Dermis microvascular lymphatic vessel endothelial cell (primary cell): ENCODE results near the gene PSKH1. TPM values are rescaled to one million over a fixed set of nuclear protein-coding genes. Genes with fewer than 3 reads are reported as not detected.
"Not testable (repeated sequence)": the region's sequence is repeated elsewhere in the genome, so short reads cannot be mapped to it uniquely, and the experiment has no call there.

ENCODE experiments used
- DNase-seq, 2 donors: peaks; one replicate each; pipeline versions ENCODE4 v3.0.0 to v3.0.0-alpha.2; 2010; ENCODE audit warnings: low read depth in 2 of 2
- total RNA-seq: library from RNA; depleted of rRNA; stranded (reverse); fragments of >200 nt; gene quantifications from 2 replicates; pipeline ENCODE4 v1.2.1, GENCODE V29; 2014

The PSKH1 gene
- total RNA-seq = 8.7 and 17.6 TPM in 2 replicates

- DNase-seq = peak; percentile 83 to 97
Measured at GRCh38 chr16:67892899-67893742, at the start of gene PSKH1. PSKH1 (plus strand) TSS chr16:67893254; CDS start chr16:67908750, 15,496 bp downstream.

DNA sequence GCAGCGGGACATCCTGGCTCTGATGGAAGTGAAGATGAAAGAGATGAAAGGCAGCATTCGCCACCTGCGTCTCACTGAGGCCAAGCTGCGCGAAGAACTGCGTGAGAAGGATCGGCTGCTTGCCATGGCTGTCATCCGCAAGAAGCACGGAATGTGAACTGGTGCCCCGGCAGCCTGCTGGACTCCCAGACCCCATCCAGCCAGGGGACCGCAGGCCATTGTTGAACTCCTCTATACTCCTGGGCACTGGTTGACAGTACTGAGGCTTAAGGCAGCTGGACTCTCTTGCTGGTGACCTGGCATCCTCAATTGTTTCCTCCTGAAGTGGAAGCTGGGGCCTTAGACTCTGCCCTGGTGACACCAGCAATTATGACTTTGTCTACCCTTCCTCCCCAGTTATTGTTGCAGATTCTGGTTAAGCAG is 49.7 kb upstream of the PSKH1 start:
- no peak for DNase-seq

- no peak for DNase-seq
Measured at GRCh38 chr16:67844497-67844896, 48.6 kb upstream of the PSKH1 start.

- DNase-seq = no peak
Measured at GRCh38 chr16:67845291-67846062, 47.6 kb upstream of the PSKH1 start.

DNA sequence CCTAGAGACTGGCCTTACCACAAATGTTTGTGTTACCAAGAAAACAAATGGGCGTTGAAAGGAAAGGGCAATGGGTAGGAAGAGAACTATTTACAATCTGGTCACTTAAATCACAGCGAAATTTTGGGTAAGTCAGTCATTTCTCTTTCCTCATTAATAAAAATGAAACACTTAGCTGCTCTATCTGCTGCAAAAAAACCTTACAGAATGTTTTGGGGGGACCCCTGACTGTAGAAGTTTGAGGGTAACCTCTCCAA is 47.1 kb upstream of the PSKH1 start:
- no peak for DNase-seq

DNA sequence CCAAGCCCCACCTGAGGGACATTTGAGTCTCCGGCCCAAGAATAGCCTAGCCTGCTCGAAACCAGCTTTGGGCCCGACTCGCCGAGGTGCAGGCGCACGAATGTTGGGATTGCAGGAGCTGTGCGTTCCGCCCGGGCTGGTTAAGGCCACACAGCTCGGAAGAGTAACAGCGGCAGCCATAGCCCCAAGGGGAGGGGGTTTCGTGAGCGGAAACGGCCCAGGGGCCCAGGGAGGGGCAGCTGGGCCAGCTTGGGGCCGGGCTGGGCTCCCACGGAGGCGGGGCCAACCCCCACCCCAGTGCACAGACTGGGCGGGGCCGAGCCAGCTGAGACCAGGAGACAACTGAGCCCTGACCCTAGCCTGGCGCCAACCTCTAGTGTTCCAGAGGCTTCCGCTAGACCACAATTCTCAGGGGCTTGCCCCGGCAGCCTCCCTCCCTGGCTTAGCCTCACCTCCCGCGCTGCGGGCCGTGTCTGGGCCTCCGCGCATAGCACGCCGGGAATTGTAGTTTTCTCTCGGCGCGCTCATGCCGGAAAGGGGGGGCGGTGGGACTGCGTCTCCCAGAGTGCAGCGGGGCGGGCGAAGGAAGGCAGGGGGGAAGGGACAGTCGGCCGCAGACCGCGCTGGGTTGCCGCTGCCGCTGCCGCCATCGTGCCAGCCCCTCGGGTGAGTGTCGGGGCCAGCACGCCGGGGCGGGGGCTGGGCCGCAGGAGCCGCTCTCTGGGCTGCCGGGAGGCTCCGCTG is 46.6 kb upstream of the PSKH1 start, which contains the start of gene NUTF2:
Gene NUTF2, plus strand, starts transcription at position 614 of the 744 bp plus-strand sequence. CDS start 18,198 bp downstream, outside the sequence.
- peak; percentile 83 to 91 for DNase-seq

DNA sequence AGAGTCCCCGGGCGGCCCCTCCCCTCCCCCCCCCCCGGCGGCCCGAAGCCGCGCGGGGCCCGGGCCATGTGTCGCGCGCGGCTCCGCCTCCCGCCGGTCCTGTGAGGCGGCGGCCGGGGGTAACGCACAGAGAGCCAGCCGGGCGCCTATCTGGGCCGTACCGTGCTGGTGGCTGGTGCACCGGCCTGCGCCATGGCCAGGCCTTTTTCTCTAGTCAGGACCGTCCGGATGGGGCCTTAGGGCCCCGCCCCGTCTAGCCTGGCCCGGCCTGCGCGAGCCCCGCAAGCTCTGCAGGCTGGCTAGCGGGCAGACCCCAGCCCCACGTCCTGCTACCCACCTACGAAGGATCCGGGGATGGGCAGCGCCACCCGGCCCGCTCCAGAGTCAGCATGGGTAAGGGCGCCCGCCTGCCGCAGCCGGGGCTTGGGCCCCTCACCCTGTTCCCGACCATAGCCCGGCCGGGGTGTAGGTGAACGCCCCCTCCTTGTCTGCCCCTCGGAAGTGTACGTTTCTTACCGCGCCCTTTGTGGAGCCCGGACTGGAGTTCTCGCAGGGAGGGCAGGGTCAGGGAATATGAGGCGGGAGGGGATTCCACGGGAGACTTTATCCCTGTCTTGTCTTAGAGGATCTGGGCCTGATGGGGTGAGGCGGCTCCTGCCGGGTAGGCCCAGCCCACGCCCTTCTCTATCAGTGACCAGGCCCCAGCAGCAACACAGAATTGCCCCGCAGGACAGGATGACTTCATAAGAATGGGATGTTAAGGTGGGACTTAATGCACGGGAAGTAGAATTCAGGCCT is 45.8 kb upstream of the PSKH1 start, which contains the start of gene CENPT:
Gene CENPT, minus strand, starts transcription at position 630 of the 798 bp plus-strand sequence. CDS start 13,834 bp downstream, outside the sequence.
- peak in 1 of 2 donors; percentile 73 for DNase-seq

DNA sequence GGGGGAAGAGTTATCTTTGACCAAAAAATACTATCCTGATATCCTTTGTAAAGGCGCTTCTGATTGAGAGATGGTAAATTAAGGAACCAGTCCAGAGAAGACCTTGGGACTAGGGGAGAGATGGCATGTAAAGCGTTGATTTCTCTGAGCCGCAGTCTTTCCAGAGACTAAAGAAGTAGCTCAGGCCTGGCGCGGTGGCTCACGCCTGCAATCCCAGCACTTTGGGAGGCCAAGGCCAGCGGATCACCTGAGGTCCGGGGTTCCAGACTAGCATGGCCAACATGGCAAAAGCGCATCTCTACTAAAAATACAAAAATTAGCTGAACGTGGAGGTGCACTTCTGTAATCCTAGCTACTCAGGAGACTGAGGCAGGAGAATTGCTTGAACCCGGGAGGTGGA is 44.9 kb upstream of the PSKH1 start:
- no peak for DNase-seq

GRCh38 chr16:67853670-67854069 is 39.4 kb upstream of the PSKH1 start:
- DNase-seq = no peak

DNA sequence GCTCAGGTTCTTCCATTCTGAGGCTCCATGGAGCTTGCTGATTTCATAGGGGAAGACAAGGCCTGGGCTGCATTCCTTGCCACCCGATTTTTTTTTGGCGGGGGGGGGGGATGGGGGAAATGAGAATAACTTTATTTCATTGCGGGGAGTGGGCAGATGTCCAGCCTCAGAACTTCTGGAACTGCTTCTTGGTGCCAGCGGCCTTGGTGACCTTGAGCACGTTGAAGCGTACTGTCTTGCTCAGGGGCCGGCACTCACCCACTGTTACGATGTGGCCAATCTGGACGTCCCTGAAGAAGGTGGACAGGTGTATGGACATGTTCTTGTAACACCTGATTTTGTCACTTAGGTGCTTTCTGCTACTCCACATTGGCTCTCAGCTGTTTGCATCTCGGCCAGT is 37.3 kb upstream of the PSKH1 start:
- DNase-seq = no peak

- DNase-seq = no peak
Measured at GRCh38 chr16:67856927-67857546, 36.0 kb upstream of the PSKH1 start.

- peak; percentile 85 to 95 for DNase-seq
Measured at GRCh38 chr16:67857547-67858233, 35.4 kb upstream of the PSKH1 start.

DNA sequence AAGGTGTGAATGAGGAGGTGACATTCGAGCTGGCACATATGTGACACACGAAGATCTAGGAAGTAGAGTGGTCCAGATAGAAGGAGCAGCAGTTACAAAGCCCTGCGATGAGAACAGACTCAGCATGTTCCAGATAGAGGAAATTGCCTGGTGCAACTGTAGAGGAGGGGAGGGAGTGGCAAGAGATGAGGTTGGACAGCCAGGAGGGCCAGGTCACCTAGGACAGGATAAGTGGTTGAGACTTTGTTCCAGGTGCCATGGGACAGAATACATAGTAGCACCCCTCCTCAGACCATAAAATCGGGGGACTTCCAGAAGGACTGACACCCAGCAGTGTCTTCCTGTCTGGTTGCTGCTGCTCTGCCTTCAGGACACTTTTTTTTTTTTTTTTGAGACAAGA is 34.6 kb upstream of the PSKH1 start:
- no peak for DNase-seq

- no peak for DNase-seq
Measured at GRCh38 chr16:67860589-67861398, 32.3 kb upstream of the PSKH1 start.

GRCh38 chr16:67861877-67862276 is 31.2 kb upstream of the PSKH1 start:
- no peak for DNase-seq

GRCh38 chr16:67862623-67863583 is 30.2 kb upstream of the PSKH1 start:
- peak in 1 of 2 donors; percentile 49 for DNase-seq

GRCh38 chr16:67864044-67864443 is 29.0 kb upstream of the PSKH1 start:
- DNase-seq = not testable (repeated sequence)

DNA sequence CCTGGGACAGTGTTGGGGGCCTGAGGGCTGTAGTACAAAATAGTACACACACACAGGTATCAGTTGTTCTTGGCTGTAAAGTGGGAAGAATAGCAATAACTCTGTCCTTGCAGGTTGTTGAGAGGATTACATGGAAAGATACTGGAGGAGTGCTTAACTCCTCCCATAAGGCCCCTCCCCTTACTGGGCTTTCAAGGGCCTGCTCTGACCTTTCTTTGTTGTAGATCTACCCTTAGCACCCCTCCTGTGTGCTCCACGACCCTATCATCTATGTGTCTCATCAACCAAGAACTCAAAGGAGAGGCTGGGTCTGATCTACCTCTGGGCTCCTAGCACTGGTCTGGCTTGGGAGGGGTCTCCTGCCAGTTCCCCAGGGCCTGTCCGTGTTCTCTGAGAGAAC is 28.5 kb upstream of the PSKH1 start:
- no peak for DNase-seq
